Fibroblast of the aortic adventitia (primary cell): Measurements from ENCODE around the gene HAT1. TPM values are rescaled to one million over a fixed set of nuclear protein-coding genes. Genes with fewer than 3 reads are reported as not detected.
A peak's percentile ranks its signal among the peaks of the same experiment; 100 is the strongest.

Experiments
- DNase-seq: peaks from one replicate; pipeline ENCODE4 v3.0.0-alpha.2; 2010; ENCODE audit warnings: low read depth
- H3K4me3 ChIP-seq: 2 replicates; pipeline ENCODE4 v1.5.1; 2011; ENCODE audit warnings: low read depth, mild to moderate bottlenecking, control low read depth, low read length, moderate library complexity
- CTCF ChIP-seq: IDR thresholded peaks from 2 replicates; pipeline ENCODE4 v1.5.1; 2011; ENCODE audit warnings: mild to moderate bottlenecking, low read length, control low read depth, inconsistent platforms; ENCODE audit not compliant: insufficient read depth
- total RNA-seq: library from RNA; depleted of rRNA; stranded (reverse); fragments of >200 nt; gene quantifications from 2 replicates; pipeline ENCODE4 v1.2.3, GENCODE V29; 2012; ENCODE audit warnings: low replicate concordance

HAT1 gene
- total RNA-seq, 1 donor, result 81.4 TPM

GRCh38 chr2:171939743-171940071 lies 17.4 kb downstream of the HAT1 start:
- DNase-seq, result no peak
- no peak for TF ChIP-seq CTCF
- H3K4me3 ChIP-seq, result no peak overlapping the region

DNA sequence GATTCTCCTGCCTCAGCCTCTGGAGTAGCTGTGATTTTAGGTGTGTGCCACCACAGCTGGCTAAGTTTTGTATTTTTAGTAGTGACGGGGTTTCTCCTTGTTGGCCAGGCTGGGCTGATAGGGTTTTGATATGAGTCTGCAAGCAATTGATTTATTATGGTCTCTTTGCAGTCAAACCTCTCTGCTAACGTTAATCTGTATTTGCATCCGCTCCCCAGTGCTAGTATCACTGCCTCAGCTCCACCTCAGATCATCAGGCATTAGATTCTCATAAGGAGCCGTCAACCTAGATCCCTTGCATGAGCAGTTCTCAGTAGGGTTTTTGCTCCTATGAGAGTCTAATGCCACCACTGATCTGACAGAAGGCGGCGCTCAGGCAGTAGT lies 19.0 kb downstream of the HAT1 start:
- TF ChIP-seq CTCF, result no peak
- DNase-seq, result no peak
- no peak overlapping the region for H3K4me3 ChIP-seq

GRCh38 chr2:171943869-171944268 lies 21.6 kb downstream of the HAT1 start:
- DNase-seq, result no peak
- no peak overlapping the region for H3K4me3 ChIP-seq
- TF ChIP-seq CTCF, result no peak

GRCh38 chr2:171952276-171952675 lies 30.0 kb downstream of the HAT1 start:
- H3K4me3 ChIP-seq, result no peak overlapping the region
- DNase-seq, result no peak
- TF ChIP-seq CTCF, result no peak

DNA sequence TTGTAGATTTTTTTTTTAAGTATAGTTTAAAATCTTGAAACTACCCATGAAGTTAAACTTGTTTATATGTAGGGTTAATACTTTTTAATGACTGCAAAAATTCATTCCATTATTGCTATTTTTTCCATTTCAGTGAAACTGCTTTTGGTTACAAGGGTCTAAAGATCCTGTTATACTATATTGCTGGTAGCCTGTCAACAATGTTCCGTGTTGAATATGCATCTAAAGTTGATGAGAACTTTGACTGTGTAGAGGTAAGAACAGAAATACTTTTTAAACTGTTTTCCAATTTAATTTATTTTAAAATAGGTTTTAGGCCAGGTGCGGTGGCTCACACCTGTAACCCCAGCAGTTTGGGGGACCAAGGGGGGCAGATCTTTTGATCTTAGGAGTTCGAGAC lies 30.5 kb downstream of the HAT1 start:
- no peak overlapping the region for H3K4me3 ChIP-seq
- no peak for TF ChIP-seq CTCF
- no peak for DNase-seq

- no peak overlapping the region for H3K4me3 ChIP-seq
- TF ChIP-seq CTCF, result no peak
- no peak for DNase-seq
These were observed 34.0 kb downstream of the HAT1 start for GRCh38 chr2:171956135-171956825.

- peak; percentile 16 for DNase-seq
- peak; percentile 17 for TF ChIP-seq CTCF
- H3K4me3 ChIP-seq, result no peak overlapping the region
These were observed 34.8 kb downstream of the HAT1 start for GRCh38 chr2:171957061-171957460.
